ENCODE data around the gene GTPBP6.
"Not testable (repeated sequence)": the region's sequence is repeated elsewhere in the genome, so short reads cannot be mapped to it uniquely, and the experiment has no call there.

The GTPBP6 gene

DNA sequence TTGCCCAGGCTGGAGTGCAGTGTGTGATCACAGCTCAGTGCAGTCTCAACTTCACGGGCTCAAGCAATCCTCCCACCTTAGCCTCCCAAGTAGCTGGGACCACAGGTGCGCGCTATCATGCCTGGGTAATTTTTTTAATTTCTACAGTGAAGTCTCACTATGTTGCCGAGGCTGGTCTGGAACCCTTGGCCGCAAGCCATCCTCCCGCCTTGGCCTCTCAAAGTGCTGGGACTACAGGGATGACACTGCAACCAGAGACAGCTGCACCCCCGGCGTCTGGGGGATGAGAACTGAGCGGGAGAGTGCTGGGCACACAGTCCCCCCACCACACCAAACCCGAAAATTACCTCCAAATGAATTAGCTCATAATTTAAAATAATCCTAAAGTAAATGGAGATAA is 33.1 kb upstream of the GTPBP6 start:
- no peak for DNase-seq (ENCODE audit: low read depth in 4 of 4, low spot score in 1 of 4)

DNA sequence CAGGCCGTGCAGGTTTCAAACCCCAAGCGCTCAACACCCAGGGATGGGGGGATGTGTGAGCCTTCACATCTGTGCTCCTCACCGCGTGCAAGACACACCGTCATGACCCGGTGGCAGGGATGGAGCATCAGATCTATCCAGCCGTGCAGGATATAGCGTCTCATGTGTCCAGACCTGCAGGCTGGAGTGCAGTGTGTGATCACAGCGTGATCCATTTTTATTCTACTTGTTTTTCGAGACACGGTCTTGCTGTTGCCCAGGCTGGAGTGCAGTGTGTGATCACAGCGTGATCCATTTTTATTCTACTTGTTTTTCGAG is 32.7 kb upstream of the GTPBP6 start:
- DNase-seq (ENCODE audit: low read depth in 4 of 4, low spot score in 1 of 4) = not testable (repeated sequence)

DNA sequence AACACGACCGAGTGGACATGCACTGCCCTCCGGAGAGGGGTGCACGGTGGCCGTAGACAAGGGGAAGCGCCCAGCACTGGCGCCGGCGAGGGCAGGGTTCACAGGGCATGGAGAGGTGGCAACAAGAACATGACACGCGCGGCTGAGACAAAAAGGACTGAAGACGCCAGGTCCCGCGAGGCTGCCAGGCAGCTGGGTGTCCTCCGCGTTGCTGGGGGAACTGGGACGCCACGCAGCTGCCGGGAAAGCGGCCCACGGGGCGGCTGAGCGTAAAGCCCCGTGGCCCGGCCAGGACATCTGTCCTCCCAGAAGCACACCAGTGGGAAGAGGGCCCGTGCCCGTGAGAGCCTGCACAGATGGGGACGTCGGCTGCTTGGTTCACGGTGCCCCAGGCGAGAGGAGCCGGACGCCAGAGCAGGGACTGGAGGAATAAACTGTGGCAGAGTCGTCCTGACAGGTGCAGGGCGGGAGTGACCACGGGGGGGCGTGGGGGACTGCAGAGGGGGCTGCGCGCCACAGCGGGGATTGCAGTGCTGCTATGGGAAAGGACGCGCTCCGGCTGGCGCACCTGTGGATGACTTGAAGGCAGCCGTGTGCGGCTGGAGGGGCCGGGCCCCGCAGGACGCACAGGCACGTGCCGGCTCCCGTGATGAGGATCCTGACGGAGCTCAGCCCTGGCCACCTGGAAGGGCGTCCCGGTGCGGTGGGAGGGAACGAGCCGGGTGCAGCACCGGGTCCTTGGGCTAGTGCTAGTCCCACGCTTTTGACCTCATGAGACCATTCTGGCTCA is 32.1 kb upstream of the GTPBP6 start:
- no peak for DNase-seq (ENCODE audit: low read depth in 4 of 4, low spot score in 1 of 4)

DNA sequence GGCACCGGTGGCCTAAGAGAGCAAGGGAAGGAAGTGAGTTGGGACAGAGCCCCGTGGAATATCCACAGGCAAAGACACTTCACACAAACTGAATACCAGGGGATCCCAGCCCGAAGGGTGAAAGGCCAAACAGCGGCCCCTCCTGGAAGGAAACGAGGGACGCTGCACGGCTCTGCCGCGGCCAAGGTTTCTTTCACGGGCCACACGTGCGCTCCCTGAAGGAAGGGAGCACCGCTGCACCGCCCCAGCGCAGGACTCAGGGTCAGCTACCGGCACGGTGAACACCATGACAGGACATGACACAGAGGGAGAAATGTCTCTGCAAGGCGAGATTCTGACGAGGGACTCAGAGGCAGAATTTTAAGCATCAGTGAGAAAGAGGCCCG is 31.5 kb upstream of the GTPBP6 start:
- DNase-seq (ENCODE audit: low read depth in 4 of 4, low spot score in 1 of 4) = no peak

DNA sequence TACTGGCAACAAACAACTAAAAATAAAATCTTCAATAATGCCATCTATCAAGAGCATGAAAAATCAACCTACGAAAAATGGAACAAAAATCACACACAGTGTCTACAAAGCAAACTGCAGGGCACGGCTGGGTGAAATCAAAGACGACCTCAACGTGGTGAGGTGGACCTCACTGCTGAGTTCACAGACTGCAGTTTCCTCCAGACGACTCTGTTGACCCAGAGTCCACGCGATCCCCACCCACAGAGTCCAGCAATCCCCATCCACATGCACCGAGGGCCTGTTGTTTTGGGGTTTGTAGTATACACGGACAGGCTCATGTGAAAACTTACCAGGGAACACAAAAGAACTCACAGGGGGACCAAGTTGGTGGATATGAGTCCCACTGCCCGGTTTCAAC is 31.1 kb upstream of the GTPBP6 start:
- DNase-seq (ENCODE audit: low read depth in 4 of 4, low spot score in 1 of 4) = no peak

DNA sequence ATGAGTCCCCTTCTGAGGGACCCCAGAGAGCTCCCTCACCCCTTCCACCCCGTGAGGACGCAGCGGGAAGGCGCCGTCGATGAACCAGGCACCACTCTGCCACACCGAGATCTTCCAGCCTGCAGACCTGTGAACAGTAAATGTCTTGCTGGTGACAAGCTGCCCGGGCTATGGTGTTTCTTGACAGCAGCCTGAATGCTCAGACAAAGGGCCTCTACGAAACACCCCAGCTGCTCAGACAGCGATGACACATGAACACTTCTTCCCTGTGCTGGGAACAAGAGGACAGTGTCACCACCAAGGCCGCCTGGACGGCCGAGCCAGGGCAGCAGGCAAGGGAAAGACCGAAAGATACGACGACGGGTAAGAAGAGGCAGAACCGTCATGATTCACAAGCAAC is 30.6 kb upstream of the GTPBP6 start:
- DNase-seq (ENCODE audit: low read depth in 4 of 4, low spot score in 1 of 4) = no peak

DNA sequence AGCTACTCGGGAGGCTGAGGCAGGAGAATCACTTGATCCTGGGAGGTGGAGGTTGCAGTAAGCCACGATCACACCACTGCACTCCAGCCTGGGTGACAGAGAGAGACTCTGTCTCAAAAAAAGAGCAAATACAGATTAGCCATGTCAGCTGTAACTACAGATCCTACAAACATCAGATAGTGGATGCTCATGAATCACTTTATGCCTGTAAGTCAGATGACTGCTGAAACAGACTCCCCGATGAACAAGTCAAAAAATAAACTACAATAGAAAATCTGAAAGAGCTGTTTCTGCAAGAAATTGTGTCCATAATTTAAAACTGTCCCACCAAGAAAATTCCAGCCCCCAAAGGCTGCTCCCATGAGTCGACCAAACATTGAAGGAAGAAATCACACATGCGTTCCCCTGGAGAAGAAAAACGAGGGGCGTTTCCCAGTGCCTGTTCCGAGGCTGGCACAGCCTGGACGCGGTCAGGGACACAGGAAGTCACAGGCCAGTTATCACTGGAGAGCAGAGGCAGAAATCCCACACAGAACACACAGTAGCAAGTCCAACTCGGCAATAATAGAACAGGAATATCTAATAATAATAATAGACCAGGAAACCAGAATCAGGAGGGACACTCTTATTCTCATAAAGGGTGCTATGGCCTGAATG is 30.0 kb upstream of the GTPBP6 start:
- no peak for DNase-seq (ENCODE audit: low read depth in 4 of 4, low spot score in 1 of 4)

DNA sequence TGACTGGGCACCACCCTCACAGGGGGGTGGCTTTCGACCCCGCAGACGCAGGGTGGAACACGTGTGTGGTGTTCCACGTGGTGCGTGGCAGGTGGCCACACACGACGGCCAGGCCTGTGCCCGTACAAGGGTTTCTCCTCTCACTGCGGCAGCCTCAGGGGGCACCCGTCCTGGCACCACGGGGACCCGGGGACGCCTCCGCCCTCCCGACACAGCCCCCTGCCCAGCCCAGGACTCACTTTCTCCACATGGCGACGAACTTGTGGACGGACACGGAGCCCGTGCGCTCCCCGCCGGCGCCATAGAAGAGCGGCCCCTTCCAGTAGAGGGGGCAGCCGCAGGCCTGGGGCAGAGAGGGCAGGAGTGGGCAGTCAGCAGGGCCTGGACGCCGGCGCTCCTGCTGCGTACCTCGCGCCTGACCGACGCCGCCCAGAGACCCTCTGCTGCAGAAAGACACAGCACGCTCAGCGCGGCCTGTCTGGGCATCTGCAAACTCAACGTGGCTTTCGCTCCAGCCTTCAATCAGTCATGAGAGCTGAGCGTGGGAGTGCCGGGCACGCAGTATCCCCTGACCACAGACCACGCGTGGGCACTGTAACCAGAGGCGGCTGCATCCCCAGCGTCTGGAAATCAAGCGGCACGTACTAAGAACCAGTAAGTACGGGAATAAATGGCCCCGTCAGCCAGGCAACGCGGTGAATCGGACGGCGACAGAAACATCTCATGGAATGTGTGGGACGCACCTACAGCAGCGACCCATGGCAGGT is 28.9 kb upstream of the GTPBP6 start:
- no peak for DNase-seq (ENCODE audit: low read depth in 4 of 4, low spot score in 1 of 4)

DNA sequence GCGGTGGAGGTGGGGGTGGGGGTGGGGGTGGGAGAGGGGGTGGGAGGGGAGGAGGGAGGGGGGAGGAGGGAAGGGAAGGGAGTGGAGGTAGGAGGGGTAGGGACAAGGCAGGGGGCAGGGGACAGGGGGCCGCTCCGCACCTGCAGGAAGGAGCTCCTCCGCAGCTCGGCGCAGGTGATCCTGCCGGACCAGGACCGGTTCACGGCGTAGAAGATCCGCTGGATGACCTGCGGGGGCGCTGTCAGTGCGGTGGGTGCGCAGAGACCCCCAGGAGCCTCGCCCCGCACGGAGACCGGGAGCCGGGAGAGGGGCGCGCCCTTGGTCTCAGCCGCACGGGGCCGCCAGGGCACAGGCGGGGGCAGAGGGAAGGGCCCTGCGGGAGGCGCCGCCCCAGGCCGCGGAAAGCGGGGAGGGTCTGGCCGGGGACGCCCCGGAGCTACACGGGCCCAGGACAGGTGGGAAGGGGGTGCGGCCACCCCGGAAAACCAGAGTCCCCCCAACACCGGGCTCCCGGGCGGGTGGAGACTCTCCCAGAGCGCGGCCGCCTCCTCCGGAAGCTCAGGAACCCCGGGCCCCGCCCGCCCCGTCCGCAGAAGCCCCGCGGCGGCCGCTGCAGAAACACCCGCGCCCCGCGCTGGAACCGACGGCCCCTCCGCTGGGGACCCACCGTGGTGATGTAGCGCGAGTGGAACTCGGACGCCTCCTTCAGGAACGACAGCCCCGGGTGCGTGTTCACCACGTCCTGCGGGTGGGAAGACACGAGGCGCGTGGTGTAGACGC is 27.6 kb upstream of the GTPBP6 start:
- no peak for DNase-seq (ENCODE audit: low read depth in 4 of 4, low spot score in 1 of 4)

DNA sequence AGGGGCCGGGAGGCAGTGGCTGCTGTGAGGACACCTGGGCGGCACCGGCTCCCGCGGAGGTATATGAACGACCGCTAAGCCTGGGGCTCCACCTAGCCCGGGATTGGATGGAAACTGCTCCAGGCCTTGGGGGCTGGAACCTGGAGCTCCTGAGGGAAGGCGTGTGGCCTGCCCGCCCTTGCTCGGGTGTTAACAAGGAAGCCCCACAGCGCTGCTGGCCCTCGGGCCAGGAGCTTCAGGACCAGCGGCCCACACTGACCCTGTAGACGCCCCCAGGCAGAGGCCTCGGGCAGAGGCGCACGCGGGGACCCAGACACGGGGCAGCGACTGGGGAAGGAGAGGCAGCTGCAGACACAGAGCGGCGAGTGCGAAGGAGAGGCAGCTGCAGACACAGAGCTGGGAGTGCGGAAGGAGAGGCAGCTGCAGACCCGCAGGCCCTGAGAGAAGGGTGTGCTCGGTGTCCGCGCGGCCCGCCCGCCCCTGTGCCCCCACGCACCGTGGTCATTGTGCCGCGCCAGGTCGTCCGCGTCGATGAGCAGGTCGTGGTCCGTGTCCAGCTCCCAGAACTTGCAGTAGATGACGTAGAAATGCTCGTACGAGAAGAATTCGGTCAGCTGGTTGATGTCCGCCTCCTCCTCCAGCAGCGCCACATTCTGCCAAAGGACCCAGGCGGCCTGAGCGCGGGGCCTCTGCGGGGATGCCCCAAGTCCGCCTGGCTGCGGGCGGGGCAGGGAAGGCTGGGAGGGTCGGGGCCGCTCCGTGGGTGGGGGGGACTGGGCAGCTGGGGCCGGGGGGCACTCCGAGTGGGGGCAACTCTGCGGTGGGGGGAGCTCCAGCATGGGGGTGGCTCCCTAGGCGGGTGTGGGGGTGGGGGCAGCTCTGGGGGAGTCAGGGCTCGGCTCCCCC is 26.7 kb upstream of the GTPBP6 start:
- no peak for DNase-seq (ENCODE audit: low read depth in 4 of 4, low spot score in 1 of 4)

DNA sequence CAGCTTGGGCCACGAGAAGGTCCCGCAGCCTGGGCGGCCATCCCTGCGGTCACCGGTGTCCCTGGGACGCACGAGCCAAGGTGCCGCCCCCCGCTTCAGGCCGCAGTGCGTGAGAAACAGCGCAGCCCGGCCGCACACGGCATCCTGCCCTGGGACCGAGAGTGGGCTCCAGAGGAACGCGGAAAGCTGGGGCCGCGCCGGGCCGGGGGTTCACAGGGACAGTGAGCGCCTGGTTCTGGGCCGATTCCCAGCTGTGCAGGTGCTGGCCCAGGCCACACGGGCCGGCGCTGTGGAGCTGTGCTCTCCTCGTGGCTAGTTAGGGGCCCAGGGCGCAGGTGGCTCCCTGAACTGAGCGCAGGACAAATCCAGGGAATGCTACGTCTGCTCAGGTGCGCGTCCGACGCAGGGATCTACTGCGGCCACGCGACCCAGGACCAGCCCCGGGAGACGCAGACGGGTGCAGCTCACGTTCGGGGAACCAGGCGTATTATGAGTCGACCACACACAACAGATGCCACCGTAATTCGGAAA is 25.8 kb upstream of the GTPBP6 start:
- no peak for DNase-seq (ENCODE audit: low read depth in 4 of 4, low spot score in 1 of 4)

DNA sequence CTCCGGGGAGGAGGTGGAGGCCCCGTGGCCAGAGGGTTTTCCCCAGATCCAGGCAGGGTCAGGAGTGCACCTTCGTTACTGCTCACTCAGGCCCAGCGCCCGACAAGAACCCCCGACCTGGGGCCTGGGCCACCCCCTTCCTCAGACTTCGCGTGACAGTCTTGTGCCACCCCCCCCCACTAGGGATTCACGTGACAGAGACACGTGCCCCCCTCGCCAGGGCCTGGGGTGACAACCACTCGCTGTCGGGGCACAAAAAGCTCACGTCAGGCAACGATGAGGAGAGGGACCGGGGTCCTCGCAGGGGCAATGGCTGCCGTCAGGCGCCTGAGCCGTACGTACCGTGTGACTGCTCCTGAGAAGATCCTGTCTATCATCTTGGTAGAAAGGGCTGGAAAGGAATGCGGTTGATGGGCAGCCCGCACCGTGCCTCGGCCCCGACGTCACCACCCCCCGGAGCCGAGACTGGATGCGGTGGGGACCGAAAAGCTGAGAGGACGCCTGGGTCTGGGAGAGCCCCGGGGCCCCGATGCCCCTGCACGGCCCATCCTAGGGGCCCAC is 23.0 kb upstream of the GTPBP6 start:
- DNase-seq (ENCODE audit: low read depth in 4 of 4, low spot score in 1 of 4) = no peak

DNA sequence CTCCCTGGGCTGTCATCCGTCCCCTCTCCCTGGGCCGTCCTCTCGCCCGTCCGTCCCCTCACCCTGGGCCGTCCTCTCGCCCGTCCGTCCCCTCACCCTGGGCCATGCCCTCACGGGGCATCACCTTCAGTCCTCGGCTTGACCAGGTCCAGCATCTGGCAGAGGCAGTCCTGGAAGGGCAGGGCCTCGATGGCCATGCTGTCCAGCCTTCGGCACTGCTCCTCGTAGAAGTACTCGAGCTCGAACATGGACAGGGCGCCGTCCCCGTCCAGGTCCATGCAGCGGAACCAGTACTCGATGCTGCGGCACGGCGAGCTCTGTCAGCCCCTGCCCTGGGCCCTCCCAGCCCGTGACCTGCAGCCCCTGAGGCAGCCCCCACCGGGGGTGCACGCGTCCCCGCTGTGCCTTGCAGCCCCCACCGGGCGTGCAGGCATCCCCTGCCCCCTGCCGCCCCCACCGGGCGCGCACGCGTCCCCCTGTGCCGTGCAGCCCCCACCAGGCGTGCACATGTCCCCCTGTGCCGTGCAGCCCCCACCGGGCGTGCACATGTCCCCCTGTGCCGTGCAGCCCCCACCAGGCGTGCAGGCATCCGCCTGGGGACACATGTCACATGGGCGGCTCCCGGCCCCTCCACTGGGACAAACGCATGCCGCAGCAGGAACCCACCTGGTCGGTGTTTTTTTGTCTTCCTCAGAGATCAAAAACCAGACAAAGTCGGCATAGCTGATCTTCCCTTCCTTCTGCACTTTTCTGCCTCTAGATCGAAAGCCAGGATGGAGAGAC is 22.2 kb upstream of the GTPBP6 start:
- DNase-seq (ENCODE audit: low read depth in 4 of 4, low spot score in 1 of 4) = no peak

DNA sequence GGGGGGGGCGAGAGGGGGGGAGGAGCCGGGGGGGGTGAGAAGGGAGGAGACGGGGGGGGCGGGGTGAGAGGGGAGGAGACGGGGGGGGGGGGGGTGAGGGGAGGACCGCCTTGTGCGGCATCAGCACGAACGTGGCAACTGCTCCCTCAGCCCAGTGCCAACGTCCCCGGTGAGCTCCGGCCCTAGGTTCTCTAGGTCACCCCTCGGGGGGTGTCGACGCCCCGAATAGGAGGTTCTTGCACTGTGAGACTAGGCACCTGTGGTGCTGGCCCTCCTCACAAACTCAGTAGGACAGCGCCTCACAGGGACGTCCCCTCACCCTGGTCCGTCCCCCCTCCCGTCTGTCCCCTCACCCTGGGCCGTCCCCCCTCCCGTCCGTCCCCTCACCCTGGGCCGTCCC is 21.5 kb upstream of the GTPBP6 start:
- no peak for DNase-seq (ENCODE audit: low read depth in 4 of 4, low spot score in 1 of 4)

DNA sequence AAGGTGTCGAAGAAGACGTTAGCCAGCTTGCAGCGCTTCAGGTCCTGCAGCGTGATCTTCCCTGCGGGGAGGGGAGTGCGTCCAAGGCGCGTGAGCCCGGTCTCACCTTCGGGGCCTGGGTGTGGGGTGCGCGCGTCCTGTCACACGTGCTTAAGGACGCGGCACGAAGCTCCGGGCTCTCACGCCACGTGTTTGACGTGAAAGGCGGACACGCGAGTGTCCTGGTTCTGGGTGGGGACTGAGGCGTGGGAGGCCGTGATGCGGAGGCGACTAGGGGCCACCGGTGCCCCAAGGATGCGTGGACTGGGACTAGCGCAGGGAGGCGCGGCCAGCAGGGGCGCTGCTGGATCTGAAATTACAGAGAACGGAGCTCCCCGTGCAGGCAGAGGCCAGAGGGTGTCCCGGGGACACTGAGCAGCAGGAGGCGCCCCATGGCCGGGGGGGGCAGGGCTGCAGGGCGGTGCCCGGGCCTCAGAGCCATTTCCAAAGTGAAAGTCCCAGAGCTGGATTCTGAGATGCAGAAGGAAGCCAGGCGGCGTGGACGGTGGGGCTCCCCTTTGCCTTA is 20.3 kb upstream of the GTPBP6 start:
- no peak for DNase-seq (ENCODE audit: low read depth in 4 of 4, low spot score in 1 of 4)

DNA sequence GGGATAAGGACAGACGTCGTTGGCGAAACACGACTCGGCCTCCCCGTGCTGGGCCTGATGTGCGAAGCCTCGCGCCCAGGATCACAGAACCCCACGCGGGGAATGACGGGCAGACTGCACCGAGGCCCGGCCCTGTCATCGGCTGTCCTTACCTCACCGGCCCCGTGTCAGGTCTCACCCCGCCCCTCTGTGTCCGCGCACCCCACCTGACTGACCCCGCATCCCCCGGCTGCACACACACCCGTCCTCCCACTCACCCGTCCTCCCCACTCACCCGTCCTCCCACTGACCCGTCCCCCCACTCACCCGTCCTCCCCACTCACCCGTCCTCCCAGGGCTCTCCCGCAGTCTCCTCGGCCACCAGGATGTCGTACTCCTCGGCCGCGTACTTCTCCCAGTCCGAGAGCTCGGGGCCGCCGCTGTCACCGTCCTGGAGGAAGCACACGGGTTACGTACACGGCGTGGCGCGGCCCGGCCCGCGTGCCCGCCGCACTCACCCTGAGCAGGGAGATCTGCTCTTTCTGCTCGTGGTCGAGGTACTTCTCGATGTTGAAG is 19.8 kb upstream of the GTPBP6 start:
- no peak for DNase-seq (ENCODE audit: low read depth in 4 of 4, low spot score in 1 of 4)

DNA sequence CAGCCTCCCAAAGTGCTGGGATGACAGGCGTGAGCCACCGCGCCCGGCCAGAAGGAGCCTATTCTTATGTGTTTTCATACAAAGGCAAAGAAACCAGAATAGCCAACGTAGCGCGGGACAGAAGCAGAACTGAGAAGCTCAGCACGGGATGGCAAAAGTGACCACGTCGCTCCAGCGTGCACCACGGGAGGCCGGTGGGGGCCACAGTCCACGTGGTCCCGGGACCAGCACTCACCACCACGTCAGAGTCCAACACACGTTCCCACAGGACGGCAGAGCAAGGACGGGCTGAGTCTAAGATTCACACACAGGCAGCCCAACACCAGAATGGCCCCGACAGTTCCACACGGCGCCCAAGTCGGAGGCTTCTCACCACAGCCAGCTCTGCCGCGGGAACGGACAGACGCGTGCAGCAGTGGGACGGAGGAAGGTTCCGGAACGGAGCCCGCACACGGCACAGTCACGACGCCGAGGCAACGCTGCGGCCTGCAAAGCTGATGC is 18.8 kb upstream of the GTPBP6 start:
- DNase-seq (ENCODE audit: low read depth in 4 of 4, low spot score in 1 of 4) = no peak

DNA sequence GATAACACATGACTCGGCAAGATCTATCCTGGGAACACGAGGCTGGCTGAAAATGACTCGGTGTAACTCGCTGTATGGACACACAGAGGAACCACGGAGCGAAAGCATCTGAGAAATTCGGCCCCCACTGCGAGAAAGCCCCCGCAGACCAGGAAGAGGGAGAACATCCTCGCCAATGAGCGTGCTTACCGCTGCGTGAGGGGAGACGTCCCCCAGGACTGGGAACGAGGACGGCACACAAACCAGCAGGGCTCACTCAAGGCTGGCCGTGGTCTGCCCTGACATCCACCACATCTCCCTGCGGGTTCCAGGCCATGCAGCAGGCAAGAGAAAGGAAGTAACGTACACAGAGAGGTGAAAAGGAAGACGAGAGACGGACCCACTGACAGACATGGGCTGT is 17.6 kb upstream of the GTPBP6 start:
- no peak for DNase-seq (ENCODE audit: low read depth in 4 of 4, low spot score in 1 of 4)

All from stimulated activated CD4-positive, alpha-beta T cell treated with anti-CD3 and anti-CD28 coated beads, Interleukin-1b, Interleukin-23, amount 100 ng/mL, for 24 hours (primary cell).